ENCODE data around the gene MMP26.

GRCh38 chr11:4682623-4683419, 21.8 kb upstream of the MMP26 start:
- TF ChIP-seq CTCF (IDR thresholded peaks at IDR 0.05) (no peak), POLR2A (IDR thresholded peaks at IDR 0.05) (no peak)
